Stimulated activated CD4-positive, alpha-beta T cell treated with anti-CD3 and anti-CD28 coated beads, Interleukin-12 subunit alpha, Interleukin-12 subunit beta, amount 100 ng/mL, for 48 hours (primary cell): ENCODE results near the gene C2CD4A.

ENCODE experiments used
- DNase-seq, 3 donors: peaks; one replicate each; pipeline ENCODE4 v3.0.0-alpha.2; 2020; ENCODE audit warnings: low read depth in 2 of 3, low spot score in 1 of 3

The C2CD4A gene

DNA sequence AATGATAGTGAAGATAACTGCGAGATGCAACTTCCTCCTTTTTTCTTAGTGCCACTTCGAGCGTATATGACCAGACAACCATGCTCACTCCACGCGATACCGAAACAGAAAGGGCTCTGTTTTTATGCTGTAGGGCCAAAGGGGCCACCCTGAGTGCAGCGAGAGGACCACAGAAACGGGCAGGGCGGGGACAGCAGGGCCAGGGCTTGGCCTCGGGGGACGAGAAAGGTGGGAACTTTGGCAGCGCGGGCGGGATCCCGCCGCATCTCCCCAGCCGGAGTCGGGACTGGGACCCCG lies 7.0 kb upstream of the C2CD4A start:
- DNase-seq: peak; percentile 33 to 56 (median 42)

DNA sequence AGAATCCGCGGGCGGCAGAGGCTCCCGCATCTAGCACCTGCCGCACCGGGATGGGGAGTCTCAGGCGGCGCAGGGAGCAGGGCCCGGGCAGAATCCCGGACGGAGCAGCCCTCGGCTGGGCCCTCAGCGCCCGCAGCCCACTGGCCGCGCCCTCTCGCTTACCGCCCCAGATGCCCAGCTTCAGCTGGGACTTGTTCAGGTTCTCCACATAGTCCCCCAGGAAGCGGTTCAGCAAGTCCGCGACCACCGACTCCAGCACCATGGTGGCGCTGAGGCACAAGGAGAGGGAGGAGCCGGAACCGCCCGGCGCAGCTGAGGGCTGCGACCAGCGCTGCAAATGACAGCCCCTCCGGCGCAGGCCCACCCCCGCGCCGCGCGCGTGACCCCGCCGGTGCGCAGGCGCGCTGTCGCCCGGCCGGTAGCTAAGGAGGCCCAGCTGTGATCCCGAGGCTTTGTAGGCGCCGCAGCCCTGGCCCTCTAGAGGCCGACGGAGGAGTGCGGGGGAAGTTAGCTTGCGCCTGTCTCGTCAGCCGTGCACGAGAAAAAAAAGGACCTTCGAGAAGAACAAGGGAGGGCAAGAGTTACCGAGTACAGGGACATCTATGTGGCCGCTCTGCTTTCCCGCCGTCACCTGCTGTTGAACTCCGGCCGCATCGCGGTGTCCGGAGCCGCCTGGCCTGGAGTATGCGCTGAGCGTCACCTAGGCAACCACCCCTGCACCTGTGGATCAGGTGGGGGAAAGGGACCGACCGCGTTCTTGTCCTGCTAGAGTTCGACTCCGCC lies 6.5 kb upstream of the C2CD4A start, which contains the start of gene VPS13C:
Gene VPS13C (minus strand): TSS at position 335 of the 783 bp plus-strand sequence. CDS start 73 bp downstream, at position 262.
- DNase-seq: peak; percentile 77 to 87 (median 80)

GRCh38 chr15:62060896-62061280 lies 5.9 kb upstream of the C2CD4A start:
- DNase-seq: peak in 1 of 3 donors; percentile 4

- DNase-seq: no peak
These were observed 2.7 kb upstream of the C2CD4A start for GRCh38 chr15:62063825-62064635.

DNA sequence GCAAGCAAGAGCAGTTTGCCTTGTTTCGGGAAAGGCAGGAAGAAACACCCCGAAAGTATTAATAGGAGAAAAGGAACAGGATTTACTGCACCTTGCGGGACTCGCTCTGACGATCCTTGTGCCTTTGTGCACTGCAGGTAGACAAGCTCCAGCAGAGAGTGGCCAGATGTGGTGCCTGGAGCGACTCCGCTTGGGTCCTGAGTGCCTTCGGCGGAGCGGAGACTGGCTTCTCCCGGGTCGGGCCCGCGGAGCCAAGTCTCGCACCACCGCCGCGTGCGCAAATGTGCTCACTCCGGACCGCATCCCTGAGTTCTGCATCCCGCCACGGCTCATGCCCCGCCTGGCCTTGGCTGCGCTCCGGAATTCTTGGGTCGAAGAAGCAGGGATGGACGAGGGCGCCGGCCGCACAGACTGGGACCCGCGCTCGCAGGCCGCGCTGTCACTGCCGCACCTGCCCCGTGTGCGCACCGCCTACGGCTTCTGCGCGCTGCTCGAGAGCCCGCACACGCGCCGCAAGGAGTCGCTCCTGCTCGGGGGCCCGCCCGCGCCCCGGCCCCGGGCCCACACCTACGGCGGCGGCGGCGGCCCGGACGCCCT lies 769 bp downstream of the C2CD4A start:
- peak in 1 of 3 donors; percentile 15 for DNase-seq

DNA sequence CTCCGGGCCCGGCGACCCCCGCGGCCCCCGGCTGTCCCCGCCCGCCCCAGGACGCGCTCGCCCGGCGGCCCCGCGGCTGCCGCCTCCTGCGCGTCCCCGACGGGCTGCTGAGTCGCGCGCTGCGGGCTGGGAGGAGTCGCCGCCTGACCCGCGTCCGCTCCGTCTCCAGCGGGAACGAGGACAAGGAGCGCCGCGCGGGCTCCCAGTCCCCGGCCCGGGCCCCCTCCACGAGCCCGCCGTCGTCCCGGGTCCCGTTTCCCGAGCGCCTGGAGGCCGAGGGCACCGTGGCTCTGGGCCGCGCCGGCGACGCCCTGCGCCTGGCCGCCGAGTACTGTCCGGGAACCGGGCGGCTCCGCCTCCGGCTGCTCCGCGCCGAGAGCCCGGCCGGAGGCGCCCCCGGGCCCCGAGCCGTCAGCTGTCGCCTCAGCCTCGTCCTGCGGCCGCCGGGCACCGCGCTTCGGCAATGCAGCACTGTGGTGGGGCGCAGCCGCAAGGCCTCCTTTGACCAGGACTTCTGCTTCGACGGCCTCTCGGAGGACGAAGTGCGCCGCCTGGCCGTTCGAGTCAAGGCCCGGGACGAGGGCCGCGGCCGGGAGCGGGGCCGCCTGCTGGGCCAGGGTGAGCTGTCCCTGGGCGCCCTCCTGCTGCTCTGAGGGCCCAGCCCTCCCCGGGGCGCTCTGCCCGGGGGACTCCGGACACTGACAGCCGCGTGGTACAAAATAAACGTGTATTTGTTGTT lies 1.5 kb downstream of the C2CD4A start:
- peak in 1 of 3 donors; percentile 8 for DNase-seq

- DNase-seq: no peak
These were observed 2.0 kb downstream of the C2CD4A start for GRCh38 chr15:62068810-62069167.

- DNase-seq: no peak
These were observed 2.8 kb downstream of the C2CD4A start for GRCh38 chr15:62069551-62069950.

GRCh38 chr15:62071711-62072308 lies 5.0 kb downstream of the C2CD4A start:
- DNase-seq: no peak

- DNase-seq: no peak
These were observed 9.0 kb downstream of the C2CD4A start for GRCh38 chr15:62075595-62076277.

DNA sequence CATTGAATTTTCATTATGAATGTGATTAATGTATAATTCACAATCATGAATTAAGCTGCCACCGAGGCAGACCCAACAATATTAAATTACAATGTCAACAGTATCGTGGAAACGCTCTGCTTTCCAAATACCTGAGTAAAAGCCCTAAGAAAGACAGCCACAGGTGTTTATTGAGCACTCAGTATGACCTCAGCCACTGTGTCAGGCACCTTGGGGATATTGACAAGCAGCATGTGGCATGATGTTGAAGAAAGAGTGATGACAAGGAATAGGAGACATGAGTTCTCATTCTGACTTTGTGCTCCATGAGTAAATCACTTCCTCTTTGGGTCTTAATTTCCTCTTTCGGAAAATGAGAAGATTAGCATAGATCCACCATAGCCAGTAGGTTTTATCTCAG lies 12.8 kb downstream of the C2CD4A start:
- no peak for DNase-seq

DNA sequence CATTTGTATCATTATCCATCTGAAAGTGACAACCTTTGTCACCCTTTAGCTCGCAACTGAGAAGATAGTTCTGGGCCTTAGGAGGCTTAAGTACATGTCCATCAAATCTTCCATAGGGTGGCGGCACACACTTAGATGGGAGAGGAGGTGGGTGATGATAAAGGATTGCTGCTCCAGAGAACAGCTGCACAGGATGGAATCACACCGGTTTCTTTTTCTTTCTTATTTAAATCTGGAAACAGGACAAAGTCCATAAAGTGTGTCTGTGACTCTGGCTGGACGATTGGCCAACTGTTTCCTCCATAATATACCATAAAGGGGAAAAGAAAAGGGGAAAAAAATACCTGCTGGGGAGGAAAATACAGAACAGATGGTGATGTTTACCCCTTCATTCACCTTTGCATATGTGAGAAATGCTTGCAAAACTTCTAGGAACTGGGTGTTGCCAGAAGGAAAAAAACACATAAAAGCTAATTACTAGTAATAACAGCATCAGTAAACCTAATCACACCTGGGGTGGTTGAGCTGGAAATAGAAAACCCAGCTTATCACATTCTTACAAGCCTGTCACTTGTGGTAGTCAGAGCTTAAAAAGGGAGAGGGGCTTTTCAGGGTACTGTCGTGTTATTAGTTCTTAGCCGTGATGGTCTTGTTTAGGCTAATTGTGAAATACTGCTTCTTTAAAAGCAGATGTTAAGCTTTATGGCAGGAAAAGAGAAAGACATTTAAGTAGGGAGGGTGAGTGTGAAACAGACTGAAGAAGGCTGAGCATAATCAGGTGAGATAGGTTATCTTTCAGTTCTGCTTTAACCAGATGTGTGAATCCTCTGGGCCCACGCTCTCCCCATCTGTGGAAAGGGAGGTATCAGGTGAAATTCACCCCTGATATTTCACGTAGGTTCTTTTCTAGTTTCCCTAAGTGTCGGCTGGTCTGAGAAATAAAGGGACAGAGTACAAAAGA lies 16.7 kb downstream of the C2CD4A start:
- no peak for DNase-seq

- no peak for DNase-seq
These were observed 19.0 kb downstream of the C2CD4A start for GRCh38 chr15:62085740-62086139.

- DNase-seq: no peak
These were observed 21.0 kb downstream of the C2CD4A start for GRCh38 chr15:62087671-62088352.

DNA sequence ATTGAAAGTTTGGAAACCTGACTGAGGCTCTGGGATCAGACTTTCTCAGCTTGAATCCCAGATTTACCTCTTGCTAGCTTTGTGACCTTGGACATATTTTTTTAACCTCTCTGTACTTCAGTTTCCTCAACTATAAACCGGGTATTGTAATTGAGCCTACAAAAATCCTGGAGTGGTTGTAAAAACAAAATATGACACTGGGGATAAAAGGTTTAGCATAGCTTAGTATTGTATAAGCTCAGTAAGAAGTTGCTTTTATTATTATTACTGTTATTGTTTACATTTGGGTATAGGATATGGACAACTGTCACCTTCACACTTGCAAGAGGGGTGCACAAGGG lies 21.5 kb downstream of the C2CD4A start:
- DNase-seq: no peak

DNA sequence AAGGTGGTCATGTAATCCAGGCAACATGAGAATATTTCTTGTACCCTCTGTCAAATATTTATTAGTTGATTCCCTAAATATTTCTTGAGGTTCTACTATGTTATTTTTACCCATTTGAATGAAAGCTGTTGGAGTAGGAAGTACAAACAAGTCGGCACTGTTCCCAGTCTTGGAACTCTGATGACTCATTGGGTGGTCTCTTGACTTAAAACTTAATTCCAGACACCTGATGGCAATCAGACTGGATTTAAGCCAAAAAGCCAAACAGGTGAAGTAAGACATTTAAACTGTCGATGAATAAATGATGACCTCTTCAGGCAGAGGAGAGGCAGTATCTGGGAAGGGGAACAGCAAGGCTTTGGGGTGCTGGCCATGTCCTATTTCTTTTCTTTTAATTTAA lies 22.8 kb downstream of the C2CD4A start:
- DNase-seq: no peak

DNA sequence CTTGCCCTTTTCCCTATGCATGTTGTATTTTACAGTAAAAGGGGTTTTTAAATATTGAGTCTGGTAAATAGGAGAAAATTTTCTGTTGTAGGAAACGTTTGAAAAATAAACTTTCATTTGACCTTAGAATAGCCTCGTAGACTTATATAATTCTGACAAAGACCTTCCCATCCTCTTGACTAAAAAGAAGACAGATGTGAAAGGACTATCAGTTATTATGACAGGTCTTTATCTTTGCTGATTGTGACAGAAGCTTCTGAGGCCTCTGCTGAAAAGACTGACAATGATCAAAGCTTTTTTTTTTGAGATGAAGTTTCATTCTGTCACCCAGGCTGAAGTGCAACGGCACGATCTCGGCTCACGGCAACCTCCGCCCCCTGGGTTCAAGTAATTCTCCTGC lies 24.2 kb downstream of the C2CD4A start:
- DNase-seq: no peak

GRCh38 chr15:62093809-62094208 lies 27.0 kb downstream of the C2CD4A start:
- no peak for DNase-seq

DNA sequence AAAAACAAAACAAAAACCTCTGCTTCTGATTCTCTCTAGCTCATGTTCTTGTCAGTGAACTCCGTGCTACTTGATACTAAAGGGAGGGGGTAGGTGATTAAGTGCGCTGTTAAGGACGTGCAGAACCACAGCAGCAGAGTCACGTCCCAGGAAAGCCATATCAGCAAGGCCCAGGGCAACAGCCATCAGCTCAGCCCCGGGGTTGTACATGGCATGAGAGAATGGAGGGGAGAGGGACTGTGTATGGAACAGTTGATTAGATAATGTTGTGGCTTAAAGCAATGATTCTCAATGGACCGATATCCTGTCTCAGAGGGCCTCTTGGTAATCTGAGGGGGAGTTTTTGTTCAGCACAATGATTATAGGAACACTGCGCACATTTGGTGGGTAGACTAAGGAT lies 27.6 kb downstream of the C2CD4A start:
- no peak for DNase-seq
